Hepatocyte (in vitro differentiated cells): Measurements from ENCODE around the gene HCK. TPM values are rescaled to one million over a fixed set of nuclear protein-coding genes. Genes with fewer than 3 reads are reported as not detected.

Source experiments
- DNase-seq: peaks from one replicate; pipeline ENCODE4 v3.0.0-alpha.2; 2016; ENCODE audit warnings: low spot score
- H2AFZ ChIP-seq: fragments of 200-600 bp; sonication (generic); 2 replicates; pipeline ENCODE4 v1.6.0; 2016; ENCODE audit warnings: antibody characterized with exemption, mild to moderate bottlenecking
- H3K27ac ChIP-seq: fragments of 200-600 bp; sonication (generic); 2 replicates; pipeline ENCODE4 v1.5.1; 2016; ENCODE audit warnings: mild to moderate bottlenecking
- H3K27me3 ChIP-seq: fragments of 200-600 bp; sonication (generic); 2 replicates; pipeline ENCODE4 v1.6.1; 2016
- H3K36me3 ChIP-seq: fragments of 200-600 bp; sonication (generic); replicated peaks from 2 replicates; pipeline ENCODE4 v1.5.1; 2016; ENCODE audit warnings: low read depth; ENCODE audit not compliant: insufficient read depth
- H3K4me1 ChIP-seq: fragments of 200-600 bp; sonication (generic); 2 replicates; pipeline ENCODE4 v1.5.1; 2016; ENCODE audit warnings: mild to moderate bottlenecking, moderate library complexity; ENCODE audit not compliant: insufficient read depth
- H3K4me2 ChIP-seq: fragments of 200-600 bp; sonication (generic); 2 replicates; pipeline ENCODE4 v1.6.0; 2016
- H3K4me3 ChIP-seq: fragments of 200-600 bp; sonication (generic); 2 replicates; pipeline ENCODE4 v1.5.1; 2016; ENCODE audit warnings: mild to moderate bottlenecking
- H3K79me2 ChIP-seq: fragments of 200-600 bp; sonication (generic); 2 replicates; pipeline ENCODE4 v1.6.0; 2017; ENCODE audit warnings: mild to moderate bottlenecking
- H3K9me2 ChIP-seq: fragments of 200-600 bp; sonication (generic); replicated peaks from 2 replicates; pipeline ENCODE4 v1.6.0; 2017; ENCODE audit warnings: mild to moderate bottlenecking; ENCODE audit not compliant: insufficient read depth
- H3K9me3 ChIP-seq: fragments of 200-600 bp; sonication (generic); 2 replicates; pipeline ENCODE4 v1.5.1; 2016; ENCODE audit warnings: low read depth, mild to moderate bottlenecking
- H4K20me1 ChIP-seq: fragments of 200-600 bp; sonication (generic); 2 replicates; pipeline ENCODE4 v1.6.0; 2016; ENCODE audit warnings: mild to moderate bottlenecking; ENCODE audit not compliant: insufficient read depth, poor library complexity, severe bottlenecking
- EZH2 ChIP-seq: fragments of 200-600 bp; sonication (generic); IDR thresholded peaks from 2 replicates; pipeline ENCODE4 v1.6.1; 2016; ENCODE audit warnings: antibody characterized with exemption, mild to moderate bottlenecking, borderline replicate concordance
- EZH2phosphoT487 ChIP-seq: fragments of 200-600 bp; sonication (generic); IDR thresholded peaks from one replicate; pipeline ENCODE4 v1.6.1; 2018; ENCODE audit warnings: antibody characterized with exemption, mild to moderate bottlenecking, low read depth, moderate library complexity; ENCODE audit not compliant: unreplicated experiment, severe bottlenecking
- WGBS: methylation state at CpG from one replicate; pipeline ENCODE4 v1.1.6; 2016; ENCODE audit warnings: low lambda C conversion rate; ENCODE audit errors: missing lambda C conversion rate; 5-methylcytosine and 5-hydroxymethylcytosine counted together
- polyA plus RNA-seq: library from polyadenylated mRNA; unstranded; fragments of >200 nt; fragmentation: Nextera tagmentation; extraction: Ambion mirVana; gene quantifications from 2 replicates; pipeline ENCODE4 v1.2.1, GENCODE V29; 2016
- total RNA-seq: library from RNA; depleted of rRNA; stranded (reverse); fragments of >200 nt; gene quantifications from 2 replicates; pipeline ENCODE4 v1.2.3, GENCODE V29; 2014
- TF ChIP-seq, protein P1 (sequence below): fragments of 200-600 bp; sonication (generic); IDR thresholded peaks from 2 replicates; pipeline ENCODE4 v1.5.1; 2016; ENCODE audit warnings: antibody characterized with exemption, mild to moderate bottlenecking; ENCODE audit not compliant: poor library complexity

Gene HCK
- total and polyA plus RNA-seq, 2 experiments from 2014 or later = 0.54 to 2.2 TPM

DNA sequence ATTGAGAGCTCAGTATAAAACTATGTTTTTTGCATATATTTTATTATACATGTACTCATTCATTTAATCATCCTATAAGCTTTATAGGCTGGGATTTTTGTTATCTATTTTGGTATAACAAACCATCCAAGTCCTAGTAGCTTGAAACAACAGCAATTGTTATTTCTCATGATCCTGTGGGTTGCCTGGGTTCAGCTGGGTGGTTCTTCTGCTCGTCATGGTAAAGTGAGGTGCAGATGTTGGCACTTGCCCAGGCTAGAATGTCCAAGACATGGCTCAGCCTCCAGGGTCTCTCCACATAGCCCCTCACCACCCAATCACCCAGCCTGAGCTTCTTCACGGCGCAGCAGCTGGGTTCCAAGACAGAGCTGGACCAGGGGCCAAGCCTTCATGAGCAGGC lies 36.7 kb downstream of the HCK start:
- Histone ChIP-seq H3K79me2 (no peaks in the 10 kb centered on the region), H3K27me3 (peaks cover 17% of the 10 kb centered on the region), H3K27ac (no peak overlapping the region), H2AFZ (no peak overlapping the region), H3K4me1 (no peaks in the 10 kb centered on the region), H3K4me2 (no peak overlapping the region), H3K36me3 (no peaks in the 10 kb centered on the region), H3K4me3 (no peak overlapping the region), H4K20me1 (no peaks in the 10 kb centered on the region), H3K9me3 (no peaks in the 10 kb centered on the region), H3K9me2 (no peaks in the 10 kb centered on the region)
- DNase-seq = no peak
- no peak for TF ChIP-seq EZH2phosphoT487
- TF ChIP-seq EZH2 = no peak
- TF ChIP-seq, protein P1, sequence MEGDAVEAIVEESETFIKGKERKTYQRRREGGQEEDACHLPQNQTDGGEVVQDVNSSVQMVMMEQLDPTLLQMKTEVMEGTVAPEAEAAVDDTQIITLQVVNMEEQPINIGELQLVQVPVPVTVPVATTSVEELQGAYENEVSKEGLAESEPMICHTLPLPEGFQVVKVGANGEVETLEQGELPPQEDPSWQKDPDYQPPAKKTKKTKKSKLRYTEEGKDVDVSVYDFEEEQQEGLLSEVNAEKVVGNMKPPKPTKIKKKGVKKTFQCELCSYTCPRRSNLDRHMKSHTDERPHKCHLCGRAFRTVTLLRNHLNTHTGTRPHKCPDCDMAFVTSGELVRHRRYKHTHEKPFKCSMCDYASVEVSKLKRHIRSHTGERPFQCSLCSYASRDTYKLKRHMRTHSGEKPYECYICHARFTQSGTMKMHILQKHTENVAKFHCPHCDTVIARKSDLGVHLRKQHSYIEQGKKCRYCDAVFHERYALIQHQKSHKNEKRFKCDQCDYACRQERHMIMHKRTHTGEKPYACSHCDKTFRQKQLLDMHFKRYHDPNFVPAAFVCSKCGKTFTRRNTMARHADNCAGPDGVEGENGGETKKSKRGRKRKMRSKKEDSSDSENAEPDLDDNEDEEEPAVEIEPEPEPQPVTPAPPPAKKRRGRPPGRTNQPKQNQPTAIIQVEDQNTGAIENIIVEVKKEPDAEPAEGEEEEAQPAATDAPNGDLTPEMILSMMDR = no peak
- WGBS = 98% methylated on average over 3 of the region's 3 CpGs

DNA sequence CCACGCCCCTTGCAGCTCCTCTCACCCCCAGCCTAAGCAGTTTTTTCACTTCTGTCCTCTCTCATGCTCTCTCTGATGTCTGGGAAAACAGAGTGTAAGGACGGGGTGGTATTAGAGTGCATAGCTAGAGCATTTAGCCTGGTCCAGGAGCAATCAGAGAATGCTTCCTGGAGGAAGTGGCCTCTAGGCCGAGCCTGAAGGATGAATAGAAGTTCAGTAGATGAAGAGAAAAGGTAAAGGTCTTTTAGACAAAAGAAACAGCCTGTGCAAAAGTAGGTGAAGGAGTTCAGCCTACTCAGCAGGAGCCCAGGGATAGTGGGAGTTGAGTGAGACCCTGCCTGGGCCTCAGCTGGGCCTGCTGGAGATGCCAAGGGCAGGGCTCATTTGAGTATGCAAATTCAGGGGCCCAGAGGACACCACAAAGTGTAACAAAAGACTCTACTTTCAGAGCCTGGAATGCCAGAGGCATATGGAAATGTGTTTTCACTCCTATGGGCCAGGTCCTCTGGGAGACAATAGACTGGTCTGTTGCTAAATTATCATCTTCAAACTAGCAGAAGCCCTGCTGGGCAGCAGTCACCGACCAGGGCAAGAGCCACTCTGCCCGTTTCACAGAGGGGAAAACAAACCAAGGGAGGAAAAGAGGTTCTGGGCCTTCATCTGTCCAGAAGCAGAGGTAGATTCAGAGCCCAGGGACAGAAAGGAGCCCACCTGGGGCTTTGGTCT lies 37.8 kb downstream of the HCK start:
- Histone ChIP-seq H3K9me2 (no peaks in the 10 kb centered on the region), H3K27me3 (peaks cover 11% of the 10 kb centered on the region), H3K79me2 (no peaks in the 10 kb centered on the region), H2AFZ (no peak overlapping the region), H3K9me3 (no peaks in the 10 kb centered on the region), H3K27ac (no peak overlapping the region), H3K4me3 (no peak overlapping the region), H4K20me1 (no peaks in the 10 kb centered on the region), H3K36me3 (no peaks in the 10 kb centered on the region), H3K4me1 (no peaks in the 10 kb centered on the region), H3K4me2 (no peak overlapping the region)
- no peak for DNase-seq
- TF ChIP-seq EZH2 (no peak), EZH2phosphoT487 (no peak)
- TF ChIP-seq, protein P1 = no peak
- 56% methylated on average over 5 of the region's 5 CpGs for WGBS

DNA sequence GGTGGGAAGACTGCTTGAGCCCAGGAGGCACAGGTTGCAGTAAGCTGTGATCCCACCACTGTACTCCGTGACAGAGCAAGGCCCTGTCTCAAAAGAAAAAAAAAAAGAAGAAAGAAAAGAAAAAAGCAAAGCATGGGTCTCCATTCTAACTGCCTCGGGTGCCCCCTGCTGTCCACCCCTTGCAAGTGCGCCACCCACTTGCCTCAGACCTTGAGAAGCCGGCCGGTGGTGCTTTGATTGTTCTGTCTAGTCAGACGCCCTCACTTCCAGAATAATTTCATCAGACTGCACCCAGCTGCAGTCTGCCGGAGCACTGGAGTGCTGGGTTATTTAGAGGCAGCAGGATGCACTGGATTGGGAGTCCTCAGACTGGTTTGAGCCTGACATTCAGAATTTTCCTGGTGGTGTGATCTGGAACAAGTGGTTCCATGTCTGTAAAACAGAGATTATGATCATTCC lies 39.9 kb downstream of the HCK start:
- TF ChIP-seq, protein P1 = peak; percentile 99
- no peak for TF ChIP-seq EZH2phosphoT487
- no peak for TF ChIP-seq EZH2
- peak overlapping the region; percentile 1 for H2AFZ ChIP-seq
- 5% methylated on average over 7 of the region's 7 CpGs for WGBS

More for the DNA sequence above, 39.9 kb downstream of the HCK start:
- no peaks in the 10 kb centered on the region for H3K4me1 ChIP-seq
- peaks cover 8% of the 10 kb centered on the region for H3K27me3 ChIP-seq
- H3K27ac ChIP-seq = no peak overlapping the region
- H3K4me3 ChIP-seq = no peak overlapping the region
- H3K4me2 ChIP-seq = no peak overlapping the region
- DNase-seq = peak; percentile 95
- H4K20me1 ChIP-seq = no peaks in the 10 kb centered on the region
- no peaks in the 10 kb centered on the region for H3K9me2 ChIP-seq
- no peaks in the 10 kb centered on the region for H3K79me2 ChIP-seq
- H3K36me3 ChIP-seq = no peaks in the 10 kb centered on the region
- H3K9me3 ChIP-seq = no peaks in the 10 kb centered on the region
